Measurements from ENCODE around the gene HRAS. TPM values are rescaled to one million over a fixed set of nuclear protein-coding genes. Genes with fewer than 3 reads are reported as not detected.

HRAS gene
- total RNA-seq, 1 experiment from 2014 or later: 123 TPM

DNA sequence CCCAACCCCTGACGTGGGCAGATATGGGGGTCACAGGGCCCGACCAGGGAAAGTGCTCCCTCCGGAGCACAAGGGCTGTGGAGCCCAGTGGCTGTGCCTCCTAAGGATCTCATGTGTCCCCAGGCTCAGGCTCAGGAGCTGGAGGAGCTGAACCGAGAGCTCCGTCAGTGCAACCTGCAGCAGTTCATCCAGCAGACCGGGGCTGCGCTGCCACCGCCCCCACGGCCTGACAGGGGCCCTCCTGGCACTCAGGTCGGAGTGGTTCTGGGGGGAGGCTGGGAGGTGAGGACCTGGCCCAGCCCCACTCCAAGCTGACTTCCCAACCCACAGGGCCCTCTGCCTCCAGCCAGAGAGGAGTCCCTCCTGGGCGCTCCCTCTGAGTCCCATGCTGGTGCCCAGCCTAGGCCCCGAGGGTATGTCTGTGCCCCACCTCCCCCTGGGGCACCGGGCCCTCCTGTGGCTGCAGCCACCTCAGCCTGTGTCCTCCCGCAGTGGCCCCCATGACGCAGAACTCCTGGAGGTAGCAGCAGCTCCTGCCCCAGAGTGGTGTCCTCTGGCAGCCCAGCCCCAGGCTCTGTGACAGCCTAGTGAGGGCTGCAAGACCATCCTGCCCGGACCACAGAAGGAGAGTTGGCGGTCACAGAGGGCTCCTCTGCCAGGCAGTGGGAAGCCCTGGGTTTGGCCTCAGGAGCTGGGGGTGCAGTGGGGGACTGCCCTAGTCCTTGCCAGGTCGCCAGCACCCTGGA lies 27.9 kb upstream of the HRAS start:
- intact Hi-C loops (cut with micrococcal nuclease): loop anchor here (10.0 kb wide), 2 partner anchors 52 to 162 kb away; partner anchors contain the start of gene IRF7
- DNase-seq (ENCODE audit: unreplicated experiment): no peak
- Mint-ChIP-seq H3K4me3 (ENCODE audit: unreplicated experiment) (no peak overlapping the region), H3K36me3 (ENCODE audit: insufficient read depth, unreplicated experiment) (peaks cover 18% of the 10 kb centered on the region), H3K27me3 (ENCODE audit: insufficient read depth, unreplicated experiment) (no peaks in the 10 kb centered on the region), H3K27ac (ENCODE audit: low read depth, unreplicated experiment) (no peak overlapping the region), H3K4me1 (ENCODE audit: insufficient read depth, unreplicated experiment) (peaks cover 14% of the 10 kb centered on the region), H3K9me3 (ENCODE audit: unreplicated experiment) (no peaks in the 10 kb centered on the region)
- no peak for TF ChIP-seq CTCF (IDR thresholded peaks at IDR 0.05; ENCODE audit: unreplicated experiment)
- ChIA-PET CTCF (interaction anchor here (0.6 kb wide), 1 partner anchor 115 kb away, joined by 5 read pairs; no protein-coding TSS in a partner anchor), POLR2A (interaction anchor here (0.6 to 2.1 kb wide), 5 partner anchors 12 to 251 kb away, joined by 4 to 22 read pairs (median 7); partner anchors contain the start of genes HRAS, PHRF1 and TALDO1)
- no TSS peak for BruUV-seq (replicated peaks)

- Mint-ChIP-seq H3K9me3 (ENCODE audit: unreplicated experiment) (no peaks in the 10 kb centered on the region), H3K4me3 (ENCODE audit: unreplicated experiment) (peak overlapping the region; percentile 85), H3K27ac (ENCODE audit: low read depth, unreplicated experiment) (no peak overlapping the region), H3K27me3 (ENCODE audit: insufficient read depth, unreplicated experiment) (no peaks in the 10 kb centered on the region), H3K36me3 (ENCODE audit: insufficient read depth, unreplicated experiment) (peaks cover 18% of the 10 kb centered on the region), H3K4me1 (ENCODE audit: insufficient read depth, unreplicated experiment) (peaks cover 14% of the 10 kb centered on the region)
- intact Hi-C loops (cut with micrococcal nuclease): loop anchor here (10.0 kb wide), 2 partner anchors 53 to 163 kb away; partner anchors contain the start of gene IRF7
- TSS peak; percentile 12 for BruUV-seq (replicated peaks)
- TF ChIP-seq CTCF (IDR thresholded peaks at IDR 0.05; ENCODE audit: unreplicated experiment): no peak
- ChIA-PET POLR2A (interaction anchor here (0.6 to 2.1 kb wide), 7 partner anchors 11 to 186 kb away, joined by 3 to 22 read pairs (median 3); partner anchors contain the start of genes HRAS and PHRF1), CTCF (interaction anchor here (0.6 kb wide), 1 partner anchor 19 kb away, joined by 3 read pairs; no protein-coding TSS in a partner anchor)
- no peak for DNase-seq (ENCODE audit: unreplicated experiment)
Observed at GRCh38 chr11:562046-562645, 26.8 kb upstream of the HRAS start.

DNA sequence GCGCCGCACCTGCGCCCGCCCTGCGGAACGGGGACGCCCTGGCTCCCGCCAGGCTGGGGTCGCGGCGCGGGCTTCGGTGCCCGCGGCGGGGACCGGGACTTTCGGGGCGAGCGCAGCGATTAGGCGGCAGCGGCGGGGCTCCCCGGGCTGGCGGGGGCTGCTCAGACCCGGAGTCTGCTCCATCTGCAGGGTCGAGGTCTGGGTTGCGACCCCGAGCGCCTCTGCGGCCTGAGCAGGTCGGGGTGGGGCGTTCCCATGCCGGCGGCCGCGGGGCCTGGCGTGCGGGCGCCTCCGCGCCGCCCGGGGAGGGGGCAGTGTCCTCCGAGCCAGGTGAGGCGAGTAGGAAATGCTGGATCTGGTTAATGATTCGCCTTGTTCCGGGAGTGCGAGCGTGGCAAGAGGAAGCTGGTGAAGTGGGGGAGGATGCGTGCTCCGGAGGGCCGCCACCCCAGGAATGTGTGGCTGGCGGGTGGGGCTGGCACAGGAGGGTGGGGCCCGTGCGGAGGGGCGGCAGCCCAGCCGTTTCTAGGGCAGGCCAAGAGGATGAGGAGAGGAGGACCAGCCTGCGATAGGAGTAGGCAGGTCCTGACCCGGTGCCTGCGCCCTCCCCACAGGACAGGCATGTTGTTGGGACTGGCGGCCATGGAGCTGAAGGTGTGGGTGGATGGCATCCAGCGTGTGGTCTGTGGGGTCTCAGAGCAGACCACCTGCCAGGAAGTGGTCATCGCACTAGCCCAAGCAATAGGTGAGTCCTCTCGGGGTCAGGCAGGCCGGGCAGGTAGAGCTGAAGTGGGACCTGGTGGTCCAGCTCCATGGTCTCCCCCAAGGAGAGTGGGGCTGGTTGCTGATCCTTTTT lies 26.0 kb upstream of the HRAS start:
- Mint-ChIP-seq H3K4me1 (ENCODE audit: insufficient read depth, unreplicated experiment) (peaks cover 14% of the 10 kb centered on the region), H3K27me3 (ENCODE audit: insufficient read depth, unreplicated experiment) (no peaks in the 10 kb centered on the region), H3K4me3 (ENCODE audit: unreplicated experiment) (peak overlapping the region; percentile 85), H3K9me3 (ENCODE audit: unreplicated experiment) (no peaks in the 10 kb centered on the region), H3K36me3 (ENCODE audit: insufficient read depth, unreplicated experiment) (peaks cover 18% of the 10 kb centered on the region), H3K27ac (ENCODE audit: low read depth, unreplicated experiment) (no peak overlapping the region)
- ChIA-PET CTCF (interaction anchor here (0.6 kb wide), 1 partner anchor 20 kb away, joined by 3 read pairs; no protein-coding TSS in a partner anchor), POLR2A (interaction anchor here (0.6 to 2.1 kb wide), 10 partner anchors 12 to 187 kb away, joined by 3 to 22 read pairs (median 3); partner anchors contain the start of genes HRAS and PHRF1)
- DNase-seq (ENCODE audit: unreplicated experiment): no peak
- intact Hi-C loops (cut with micrococcal nuclease): loop anchor here (10.0 kb wide), 2 partner anchors 53 to 163 kb away; partner anchors contain the start of gene IRF7
- no peak for TF ChIP-seq CTCF (IDR thresholded peaks at IDR 0.05; ENCODE audit: unreplicated experiment)
- BruUV-seq (replicated peaks): no TSS peak
